22Rv1 (cell line): ENCODE data around the gene ZBTB40.
A peak's percentile ranks its signal among the peaks of the same experiment; 100 is the strongest.

Source experiments
- H3K27ac ChIP-seq: fragments of 450-650 bp; 2 replicates; pipeline ENCODE4 v1.5.1; 2017
- CTCF ChIP-seq: fragments of 450-650 bp; IDR thresholded peaks from 2 replicates; pipeline ENCODE4 v1.5.1; 2017; ENCODE audit warnings: mild to moderate bottlenecking
- ZFX ChIP-seq: fragments of 450-650 bp; IDR thresholded peaks from 2 replicates; pipeline ENCODE4 v1.6.1; 2017; ENCODE audit warnings: antibody characterized with exemption, borderline replicate concordance

ZBTB40 gene

DNA sequence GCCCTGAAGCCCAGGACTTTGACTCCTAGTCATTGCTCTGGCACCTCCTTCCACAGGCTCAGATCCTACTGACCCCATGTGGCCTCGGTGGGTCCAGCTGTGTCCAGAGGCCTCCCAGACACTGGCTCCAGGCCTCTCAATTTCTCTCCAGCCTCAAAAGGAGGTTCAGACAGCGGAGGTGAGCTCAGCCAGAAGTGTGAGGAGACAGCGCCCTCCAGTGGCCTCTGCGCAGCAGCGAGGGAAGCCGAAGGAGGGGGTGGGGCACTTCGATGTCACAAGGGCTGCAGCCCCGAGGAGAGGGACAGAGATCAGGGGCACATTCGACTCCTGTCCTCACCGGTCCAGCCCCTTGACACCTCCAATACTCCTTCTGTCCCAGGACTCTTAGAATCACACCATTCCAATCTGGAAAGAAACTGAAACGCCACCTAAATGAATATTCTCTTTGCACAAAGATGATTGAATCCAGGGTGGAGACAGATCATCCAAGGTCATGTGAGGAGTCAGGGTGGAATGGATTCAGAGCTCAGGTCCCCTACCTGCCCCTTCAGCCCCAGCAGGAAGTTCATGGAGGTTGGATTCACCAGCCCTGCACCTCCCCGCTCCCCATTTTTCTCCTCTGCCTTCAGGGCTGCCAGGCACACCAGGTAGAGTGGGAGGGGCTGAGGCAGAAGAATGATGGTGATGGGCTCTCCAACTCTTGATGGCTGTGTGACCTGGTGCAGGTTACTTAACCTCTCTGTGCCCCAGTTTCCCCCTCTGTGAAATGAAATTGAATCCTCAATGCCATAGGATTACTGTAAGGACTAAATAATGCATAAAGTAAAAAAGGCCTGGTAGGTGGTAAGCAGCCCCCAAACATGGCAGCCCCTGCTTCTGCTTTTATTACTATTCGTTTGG is 34.8 kb upstream of the ZBTB40 start:
- TF ChIP-seq CTCF, result peak; percentile 92
- no peak for TF ChIP-seq ZFX
- no peak overlapping the region for H3K27ac ChIP-seq

DNA sequence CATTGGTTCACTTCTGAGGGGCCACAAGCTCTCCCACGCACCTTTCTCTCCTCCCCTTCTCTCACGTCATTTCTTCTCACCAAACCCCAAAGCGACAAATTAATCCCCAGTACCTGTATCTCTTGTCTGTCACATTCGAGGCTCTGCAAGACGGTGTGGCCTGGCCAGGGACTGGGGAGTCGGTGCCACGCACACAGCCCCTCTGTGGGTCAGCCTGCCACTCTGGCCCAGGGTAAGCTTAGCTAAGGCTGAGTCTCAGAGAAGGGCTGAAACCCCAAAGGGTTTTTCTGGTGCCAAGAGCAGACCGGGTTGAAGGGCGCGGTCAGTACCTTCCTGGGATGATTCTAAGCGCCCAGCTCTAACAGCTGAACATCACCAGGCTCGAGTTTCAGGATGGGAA is 34.2 kb upstream of the ZBTB40 start:
- TF ChIP-seq CTCF, result no peak
- TF ChIP-seq ZFX, result no peak
- H3K27ac ChIP-seq, result no peak overlapping the region

DNA sequence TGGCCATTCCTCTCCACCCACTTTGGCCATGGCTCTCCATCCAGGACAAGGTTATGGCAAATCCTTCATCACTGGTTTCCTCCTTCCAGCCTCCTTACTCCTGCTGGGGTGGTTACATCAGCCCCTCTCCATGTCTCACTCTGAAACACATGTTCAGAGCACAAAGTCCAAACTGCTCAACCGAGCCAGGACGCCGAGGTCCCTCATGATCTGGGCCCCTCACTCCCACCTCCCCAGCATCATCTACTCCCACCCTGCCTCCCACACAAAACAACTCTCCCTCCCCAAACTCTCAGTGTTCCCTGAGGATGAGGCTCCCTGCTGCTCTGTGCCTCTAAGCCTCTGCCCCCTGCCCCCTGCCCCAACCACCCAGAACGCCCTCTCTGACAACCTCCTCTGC is 33.3 kb upstream of the ZBTB40 start:
- TF ChIP-seq ZFX, result no peak
- no peak for TF ChIP-seq CTCF
- no peak overlapping the region for H3K27ac ChIP-seq

GRCh38 chr1:22418933-22419382 is 32.7 kb upstream of the ZBTB40 start:
- no peak overlapping the region for H3K27ac ChIP-seq
- no peak for TF ChIP-seq ZFX
- TF ChIP-seq CTCF, result no peak

DNA sequence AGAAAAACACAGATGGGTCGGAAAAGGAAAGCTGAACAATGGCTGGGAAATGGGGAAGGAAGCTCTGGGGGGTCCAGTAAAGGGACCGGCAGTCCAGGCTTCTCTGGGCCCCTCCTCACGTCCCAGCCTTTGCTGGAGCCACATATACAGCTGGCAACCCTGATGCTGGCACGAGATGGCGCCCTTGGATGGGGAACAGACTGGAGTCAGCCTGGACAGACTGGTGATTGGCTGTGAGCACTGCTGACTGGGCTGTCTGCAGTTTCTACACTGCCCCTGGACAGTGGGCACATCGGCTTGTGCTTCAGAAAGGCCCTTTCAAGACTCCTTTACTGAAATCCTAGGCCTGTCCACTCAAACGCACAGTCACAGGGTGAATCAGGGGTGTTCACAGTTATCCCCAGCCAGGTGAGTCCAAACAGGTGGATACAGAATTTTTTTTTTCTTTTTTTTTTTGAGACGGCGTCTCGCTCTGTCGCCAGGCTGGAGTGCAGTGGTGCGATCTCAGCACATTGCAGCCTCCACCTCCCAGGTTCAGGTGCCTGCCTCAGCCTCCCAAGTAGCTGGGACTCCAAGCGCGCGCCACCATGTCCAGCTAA is 31.1 kb upstream of the ZBTB40 start:
- TF ChIP-seq ZFX, result no peak
- peak; percentile 87 for TF ChIP-seq CTCF
- no peak overlapping the region for H3K27ac ChIP-seq

DNA sequence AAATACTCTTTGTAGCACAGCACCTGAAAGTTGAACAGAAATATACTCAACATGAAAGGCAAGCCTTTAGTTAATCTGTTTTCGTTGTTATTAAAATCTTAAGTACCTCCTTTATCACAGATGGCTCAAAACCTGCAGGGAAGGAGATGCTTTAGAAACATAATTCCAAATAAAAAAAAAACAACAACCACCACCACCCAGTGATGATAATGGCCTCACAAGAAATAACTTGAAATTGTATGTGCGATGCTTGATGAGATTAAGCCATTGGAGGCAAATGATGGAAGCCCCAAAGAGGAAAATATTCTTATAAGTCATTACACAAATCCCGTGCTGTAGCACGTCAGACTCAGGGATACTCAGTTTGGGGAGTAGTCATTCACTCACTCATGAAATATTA is 24.9 kb upstream of the ZBTB40 start:
- TF ChIP-seq CTCF, result no peak
- TF ChIP-seq ZFX, result no peak
- H3K27ac ChIP-seq, result no peak overlapping the region

GRCh38 chr1:22428672-22429071 is 23.0 kb upstream of the ZBTB40 start:
- TF ChIP-seq ZFX (no peak), CTCF (no peak)
- H3K27ac ChIP-seq, result peak overlapping the region; percentile 29; the same call in 1 of the 2 replicates
